ENCODE results near the gene PAPPA.

DNA sequence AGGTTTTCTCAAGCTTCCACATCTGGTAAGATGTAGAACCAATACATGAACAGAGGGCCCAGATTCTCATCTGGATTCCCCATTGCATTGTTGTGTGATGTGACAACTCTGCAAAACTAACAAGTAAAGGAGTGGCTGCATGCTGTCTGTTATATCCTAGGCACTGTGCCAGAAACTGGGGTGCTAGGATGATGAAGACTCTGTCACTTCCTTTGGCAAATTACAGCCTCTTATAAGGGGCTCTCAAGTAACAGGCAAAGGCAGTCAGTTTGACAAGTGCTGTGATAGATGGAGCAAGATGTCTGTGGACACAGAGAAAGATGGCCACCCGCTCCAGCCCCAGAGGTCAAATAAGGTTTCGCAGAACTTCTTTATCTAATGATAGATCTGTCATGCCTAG lies 115.7 kb downstream of the PAPPA start:
- TF ChIP-seq, protein P1, sequence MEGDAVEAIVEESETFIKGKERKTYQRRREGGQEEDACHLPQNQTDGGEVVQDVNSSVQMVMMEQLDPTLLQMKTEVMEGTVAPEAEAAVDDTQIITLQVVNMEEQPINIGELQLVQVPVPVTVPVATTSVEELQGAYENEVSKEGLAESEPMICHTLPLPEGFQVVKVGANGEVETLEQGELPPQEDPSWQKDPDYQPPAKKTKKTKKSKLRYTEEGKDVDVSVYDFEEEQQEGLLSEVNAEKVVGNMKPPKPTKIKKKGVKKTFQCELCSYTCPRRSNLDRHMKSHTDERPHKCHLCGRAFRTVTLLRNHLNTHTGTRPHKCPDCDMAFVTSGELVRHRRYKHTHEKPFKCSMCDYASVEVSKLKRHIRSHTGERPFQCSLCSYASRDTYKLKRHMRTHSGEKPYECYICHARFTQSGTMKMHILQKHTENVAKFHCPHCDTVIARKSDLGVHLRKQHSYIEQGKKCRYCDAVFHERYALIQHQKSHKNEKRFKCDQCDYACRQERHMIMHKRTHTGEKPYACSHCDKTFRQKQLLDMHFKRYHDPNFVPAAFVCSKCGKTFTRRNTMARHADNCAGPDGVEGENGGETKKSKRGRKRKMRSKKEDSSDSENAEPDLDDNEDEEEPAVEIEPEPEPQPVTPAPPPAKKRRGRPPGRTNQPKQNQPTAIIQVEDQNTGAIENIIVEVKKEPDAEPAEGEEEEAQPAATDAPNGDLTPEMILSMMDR (tag by site-specific recombination; IDR thresholded peaks at IDR 0.05), result no peak
- TF ChIP-seq GLI2 (tag by site-specific recombination; IDR thresholded peaks at IDR 0.05; ENCODE audit: borderline replicate concordance, low read depth), result no peak
- TF ChIP-seq ZEB2 (tag by site-specific recombination; IDR thresholded peaks at IDR 0.05), result no peak
- TF ChIP-seq, protein P2, sequence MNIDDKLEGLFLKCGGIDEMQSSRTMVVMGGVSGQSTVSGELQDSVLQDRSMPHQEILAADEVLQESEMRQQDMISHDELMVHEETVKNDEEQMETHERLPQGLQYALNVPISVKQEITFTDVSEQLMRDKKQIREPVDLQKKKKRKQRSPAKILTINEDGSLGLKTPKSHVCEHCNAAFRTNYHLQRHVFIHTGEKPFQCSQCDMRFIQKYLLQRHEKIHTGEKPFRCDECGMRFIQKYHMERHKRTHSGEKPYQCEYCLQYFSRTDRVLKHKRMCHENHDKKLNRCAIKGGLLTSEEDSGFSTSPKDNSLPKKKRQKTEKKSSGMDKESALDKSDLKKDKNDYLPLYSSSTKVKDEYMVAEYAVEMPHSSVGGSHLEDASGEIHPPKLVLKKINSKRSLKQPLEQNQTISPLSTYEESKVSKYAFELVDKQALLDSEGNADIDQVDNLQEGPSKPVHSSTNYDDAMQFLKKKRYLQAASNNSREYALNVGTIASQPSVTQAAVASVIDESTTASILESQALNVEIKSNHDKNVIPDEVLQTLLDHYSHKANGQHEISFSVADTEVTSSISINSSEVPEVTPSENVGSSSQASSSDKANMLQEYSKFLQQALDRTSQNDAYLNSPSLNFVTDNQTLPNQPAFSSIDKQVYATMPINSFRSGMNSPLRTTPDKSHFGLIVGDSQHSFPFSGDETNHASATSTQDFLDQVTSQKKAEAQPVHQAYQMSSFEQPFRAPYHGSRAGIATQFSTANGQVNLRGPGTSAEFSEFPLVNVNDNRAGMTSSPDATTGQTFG (tag by site-specific recombination; IDR thresholded peaks at IDR 0.05; ENCODE audit: borderline replicate concordance), result no peak
- no peak for TF ChIP-seq ZNF433 (tag by site-specific recombination; IDR thresholded peaks at IDR 0.05; ENCODE audit: low read depth)
- TF ChIP-seq, protein P3, sequence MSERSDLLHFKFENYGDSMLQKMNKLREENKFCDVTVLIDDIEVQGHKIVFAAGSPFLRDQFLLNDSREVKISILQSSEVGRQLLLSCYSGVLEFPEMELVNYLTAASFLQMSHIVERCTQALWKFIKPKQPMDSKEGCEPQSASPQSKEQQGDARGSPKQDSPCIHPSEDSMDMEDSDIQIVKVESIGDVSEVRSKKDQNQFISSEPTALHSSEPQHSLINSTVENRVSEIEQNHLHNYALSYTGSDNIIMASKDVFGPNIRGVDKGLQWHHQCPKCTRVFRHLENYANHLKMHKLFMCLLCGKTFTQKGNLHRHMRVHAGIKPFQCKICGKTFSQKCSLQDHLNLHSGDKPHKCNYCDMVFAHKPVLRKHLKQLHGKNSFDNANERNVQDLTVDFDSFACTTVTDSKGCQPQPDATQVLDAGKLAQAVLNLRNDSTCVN (tag by site-specific recombination; optimal IDR thresholded peaks at IDR 0.05), result no peak
- TF ChIP-seq, protein P4, sequence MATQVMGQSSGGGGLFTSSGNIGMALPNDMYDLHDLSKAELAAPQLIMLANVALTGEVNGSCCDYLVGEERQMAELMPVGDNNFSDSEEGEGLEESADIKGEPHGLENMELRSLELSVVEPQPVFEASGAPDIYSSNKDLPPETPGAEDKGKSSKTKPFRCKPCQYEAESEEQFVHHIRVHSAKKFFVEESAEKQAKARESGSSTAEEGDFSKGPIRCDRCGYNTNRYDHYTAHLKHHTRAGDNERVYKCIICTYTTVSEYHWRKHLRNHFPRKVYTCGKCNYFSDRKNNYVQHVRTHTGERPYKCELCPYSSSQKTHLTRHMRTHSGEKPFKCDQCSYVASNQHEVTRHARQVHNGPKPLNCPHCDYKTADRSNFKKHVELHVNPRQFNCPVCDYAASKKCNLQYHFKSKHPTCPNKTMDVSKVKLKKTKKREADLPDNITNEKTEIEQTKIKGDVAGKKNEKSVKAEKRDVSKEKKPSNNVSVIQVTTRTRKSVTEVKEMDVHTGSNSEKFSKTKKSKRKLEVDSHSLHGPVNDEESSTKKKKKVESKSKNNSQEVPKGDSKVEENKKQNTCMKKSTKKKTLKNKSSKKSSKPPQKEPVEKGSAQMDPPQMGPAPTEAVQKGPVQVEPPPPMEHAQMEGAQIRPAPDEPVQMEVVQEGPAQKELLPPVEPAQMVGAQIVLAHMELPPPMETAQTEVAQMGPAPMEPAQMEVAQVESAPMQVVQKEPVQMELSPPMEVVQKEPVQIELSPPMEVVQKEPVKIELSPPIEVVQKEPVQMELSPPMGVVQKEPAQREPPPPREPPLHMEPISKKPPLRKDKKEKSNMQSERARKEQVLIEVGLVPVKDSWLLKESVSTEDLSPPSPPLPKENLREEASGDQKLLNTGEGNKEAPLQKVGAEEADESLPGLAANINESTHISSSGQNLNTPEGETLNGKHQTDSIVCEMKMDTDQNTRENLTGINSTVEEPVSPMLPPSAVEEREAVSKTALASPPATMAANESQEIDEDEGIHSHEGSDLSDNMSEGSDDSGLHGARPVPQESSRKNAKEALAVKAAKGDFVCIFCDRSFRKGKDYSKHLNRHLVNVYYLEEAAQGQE (tag by site-specific recombination; IDR thresholded peaks at IDR 0.05), result no peak
- TF ChIP-seq, protein P5, sequence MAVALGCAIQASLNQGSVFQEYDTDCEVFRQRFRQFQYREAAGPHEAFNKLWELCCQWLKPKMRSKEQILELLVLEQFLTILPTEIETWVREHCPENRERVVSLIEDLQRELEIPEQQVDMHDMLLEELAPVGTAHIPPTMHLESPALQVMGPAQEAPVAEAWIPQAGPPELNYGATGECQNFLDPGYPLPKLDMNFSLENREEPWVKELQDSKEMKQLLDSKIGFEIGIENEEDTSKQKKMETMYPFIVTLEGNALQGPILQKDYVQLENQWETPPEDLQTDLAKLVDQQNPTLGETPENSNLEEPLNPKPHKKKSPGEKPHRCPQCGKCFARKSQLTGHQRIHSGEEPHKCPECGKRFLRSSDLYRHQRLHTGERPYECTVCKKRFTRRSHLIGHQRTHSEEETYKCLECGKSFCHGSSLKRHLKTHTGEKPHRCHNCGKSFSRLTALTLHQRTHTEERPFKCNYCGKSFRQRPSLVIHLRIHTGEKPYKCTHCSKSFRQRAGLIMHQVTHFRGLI (tag by site-specific recombination; IDR thresholded peaks at IDR 0.05), result no peak
- no peak for TF ChIP-seq ZNF146 (tag by site-specific recombination; IDR thresholded peaks at IDR 0.05)
- no peak for TF ChIP-seq ZNF776 (tag by site-specific recombination; IDR thresholded peaks at IDR 0.05; ENCODE audit: borderline replicate concordance)
- no peak for TF ChIP-seq YY1 (tag by site-specific recombination; IDR thresholded peaks at IDR 0.05)

Data from HEK293 (cell line).